Limb (tissue), 2 donors: Measurements from ENCODE around the gene CYP20A1.
"Not testable (repeated sequence)": the region's sequence is repeated elsewhere in the genome, so short reads cannot be mapped to it uniquely, and the experiment has no call there.

Source experiments
- DNase-seq, 2 donors: peaks; one replicate each; pipeline ENCODE4 v3.0.0-alpha.2; 2016; ENCODE audit errors: extremely low spot score in 2 of 2

Gene CYP20A1, protein sequence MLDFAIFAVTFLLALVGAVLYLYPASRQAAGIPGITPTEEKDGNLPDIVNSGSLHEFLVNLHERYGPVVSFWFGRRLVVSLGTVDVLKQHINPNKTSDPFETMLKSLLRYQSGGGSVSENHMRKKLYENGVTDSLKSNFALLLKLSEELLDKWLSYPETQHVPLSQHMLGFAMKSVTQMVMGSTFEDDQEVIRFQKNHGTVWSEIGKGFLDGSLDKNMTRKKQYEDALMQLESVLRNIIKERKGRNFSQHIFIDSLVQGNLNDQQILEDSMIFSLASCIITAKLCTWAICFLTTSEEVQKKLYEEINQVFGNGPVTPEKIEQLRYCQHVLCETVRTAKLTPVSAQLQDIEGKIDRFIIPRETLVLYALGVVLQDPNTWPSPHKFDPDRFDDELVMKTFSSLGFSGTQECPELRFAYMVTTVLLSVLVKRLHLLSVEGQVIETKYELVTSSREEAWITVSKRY

DNA sequence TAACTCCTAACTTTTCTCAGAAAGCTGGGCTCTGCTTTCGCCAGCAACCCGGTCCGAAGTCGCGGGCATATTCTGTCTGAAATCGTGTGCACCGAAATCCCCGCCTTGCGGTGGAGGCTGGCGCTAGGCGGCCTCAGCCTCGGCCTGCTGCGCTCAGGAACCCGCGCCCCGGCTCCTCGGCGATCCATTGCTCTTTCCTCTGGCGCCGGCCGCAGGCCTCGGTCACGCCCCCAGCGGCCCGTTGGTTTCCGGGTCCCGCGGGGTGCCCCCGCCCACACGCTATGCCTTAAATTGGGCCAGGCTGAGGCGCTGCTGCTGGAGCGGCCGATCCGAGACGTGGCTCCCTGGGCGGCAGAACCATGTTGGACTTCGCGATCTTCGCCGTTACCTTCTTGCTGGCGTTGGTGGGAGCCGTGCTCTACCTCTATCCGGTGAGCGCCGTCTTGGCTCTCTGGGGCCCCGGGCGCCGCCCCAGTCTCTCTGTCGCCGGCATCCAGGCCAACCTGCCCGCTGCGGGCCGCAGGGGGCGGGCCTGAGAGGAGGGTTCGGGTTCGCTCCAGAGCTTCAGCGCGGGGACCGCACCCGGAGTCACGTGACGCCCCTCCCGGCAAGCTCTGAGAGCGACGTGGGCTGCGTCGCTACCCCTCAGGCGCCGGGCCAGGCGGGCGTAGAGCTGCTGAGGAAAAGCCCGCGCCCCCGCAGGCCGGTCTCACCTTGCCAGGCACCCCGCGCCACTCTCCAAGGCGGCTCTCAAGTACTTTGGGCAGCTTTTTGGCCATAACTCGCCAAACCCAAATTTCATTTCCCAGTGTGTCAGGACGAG lies at the start of gene CYP20A1:
CYP20A1 (plus strand) TSS at position 315 of the 823 bp plus-strand sequence; CDS start at position 360, 45 bp downstream.
- DNase-seq = peak; percentile 97 to 98

DNA sequence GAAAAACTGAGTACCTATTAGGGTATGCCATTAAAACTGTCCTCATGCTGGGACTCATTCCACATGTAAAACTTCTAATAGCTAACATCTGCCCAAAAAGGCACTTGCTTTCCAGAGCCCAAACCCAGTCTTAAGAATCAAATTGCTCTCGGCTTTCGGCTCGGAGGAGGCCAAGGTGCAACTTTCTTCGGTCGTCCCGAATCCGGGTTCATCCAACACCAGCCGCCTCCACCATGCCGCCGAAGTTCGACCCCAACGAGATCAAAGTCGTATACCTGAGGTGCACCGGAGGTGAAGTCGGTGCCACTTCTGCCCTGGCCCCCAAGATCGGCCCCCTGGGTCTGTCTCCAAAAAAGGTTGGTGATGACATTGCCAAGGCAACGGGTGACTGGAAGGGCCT lies 48.3 kb upstream of the CYP20A1 start:
- DNase-seq = not testable (repeated sequence)

DNA sequence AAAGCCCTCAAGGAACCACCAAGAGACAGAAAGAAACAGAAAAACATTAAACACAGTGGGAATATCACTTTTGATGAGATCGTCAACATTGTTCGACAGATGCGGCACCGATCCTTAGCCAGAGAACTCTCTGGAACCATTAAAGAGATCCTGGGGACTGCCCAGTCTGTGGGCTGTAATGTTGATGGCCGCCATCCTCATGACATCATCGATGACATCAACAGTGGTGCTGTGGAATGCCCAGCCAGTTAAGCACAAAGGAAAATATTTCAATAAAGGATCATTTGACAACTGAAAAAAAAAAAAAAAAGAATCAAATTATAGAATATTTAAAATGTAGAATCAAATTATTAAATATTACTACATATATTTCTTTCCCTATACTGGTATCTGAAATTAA lies 47.8 kb upstream of the CYP20A1 start:
- not testable (repeated sequence) for DNase-seq

DNA sequence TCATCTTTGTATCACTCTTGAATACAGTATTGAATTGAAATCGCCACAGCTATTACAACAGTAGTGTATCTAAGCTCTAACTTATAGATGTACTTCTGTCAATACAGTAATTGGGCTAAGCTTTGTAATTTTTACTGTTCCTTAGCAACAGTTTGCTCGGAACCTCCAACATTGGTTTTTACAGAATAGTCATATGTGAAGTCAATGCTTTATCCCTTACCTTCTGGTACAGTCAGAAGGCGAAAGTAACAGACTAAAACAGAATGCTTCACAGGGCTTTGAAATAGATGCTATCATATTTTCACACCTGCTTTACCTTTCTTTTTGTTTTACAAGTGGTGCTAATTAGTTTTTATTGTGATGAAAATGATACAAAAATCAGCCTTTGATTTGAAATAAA lies 46.9 kb upstream of the CYP20A1 start:
- DNase-seq = no peak

DNA sequence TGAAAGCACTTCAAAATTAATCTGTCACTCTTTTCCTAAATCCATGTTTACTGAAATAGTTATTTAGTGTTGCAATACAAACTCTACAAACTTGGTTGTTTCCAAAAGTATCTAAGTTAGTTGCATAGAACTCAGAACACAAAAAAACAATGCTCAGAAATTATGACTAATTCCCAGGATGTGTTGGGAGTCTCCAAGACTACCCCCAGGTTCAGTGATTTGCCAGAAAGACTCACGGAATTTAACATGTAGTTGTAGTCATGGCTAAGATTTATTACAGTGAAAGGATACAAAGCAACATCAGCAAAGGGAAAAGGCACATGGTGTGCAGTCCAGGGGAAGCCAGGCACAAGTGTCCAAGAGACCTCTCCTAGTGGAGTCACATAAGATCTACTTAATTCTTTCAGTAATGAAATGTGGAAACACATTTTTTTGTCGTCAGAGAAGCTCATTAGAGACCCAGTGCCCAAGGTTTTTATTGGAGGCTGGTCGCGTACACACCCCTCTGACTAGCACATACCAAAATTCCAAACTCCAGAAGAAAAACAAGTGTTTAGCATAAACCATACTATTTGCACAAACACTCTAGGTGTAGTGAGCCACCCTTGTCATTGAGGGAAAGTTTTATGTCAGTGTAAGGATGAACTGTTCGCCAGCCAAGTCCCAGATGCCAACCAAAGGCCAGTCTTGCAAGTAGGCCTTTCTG lies 43.3 kb upstream of the CYP20A1 start:
- DNase-seq = no peak

DNA sequence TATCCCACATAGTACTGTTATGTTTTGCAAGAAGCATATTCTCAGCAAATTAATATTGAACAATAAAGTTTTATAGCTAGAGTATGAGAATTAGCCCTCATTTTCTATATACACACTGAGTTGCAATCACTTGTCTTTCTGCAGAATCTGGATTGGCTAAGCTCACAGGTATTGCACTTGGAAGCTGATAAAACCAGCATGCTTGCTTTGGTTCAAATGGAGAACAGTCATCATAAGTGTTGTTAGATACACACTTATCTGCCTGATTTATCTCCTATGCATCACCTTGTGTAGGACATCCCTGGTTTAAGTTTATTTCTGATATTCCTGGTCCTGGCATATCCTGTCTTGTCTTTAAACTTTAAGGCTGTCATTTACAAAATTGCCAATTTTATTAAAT lies 38.0 kb upstream of the CYP20A1 start:
- DNase-seq = no peak

DNA sequence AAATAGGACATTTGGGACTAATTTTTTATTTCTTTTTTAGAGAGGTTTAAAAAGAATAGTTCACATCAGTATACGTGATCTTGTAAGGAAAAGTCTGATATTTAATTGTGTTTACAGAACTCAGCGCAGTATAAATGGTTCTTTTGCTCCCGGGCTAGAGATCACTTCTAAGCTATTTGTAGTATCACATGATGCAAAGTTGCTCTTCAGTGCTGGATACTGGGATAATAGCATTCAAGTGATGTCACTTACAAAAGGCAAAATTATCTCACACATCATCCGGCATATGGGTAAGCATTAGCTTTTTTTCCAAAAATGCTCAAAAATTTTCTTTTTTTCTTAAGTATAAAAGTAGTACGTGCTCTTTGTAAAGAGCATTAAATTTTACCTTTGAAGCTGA lies 37.4 kb upstream of the CYP20A1 start:
- DNase-seq = no peak

DNA sequence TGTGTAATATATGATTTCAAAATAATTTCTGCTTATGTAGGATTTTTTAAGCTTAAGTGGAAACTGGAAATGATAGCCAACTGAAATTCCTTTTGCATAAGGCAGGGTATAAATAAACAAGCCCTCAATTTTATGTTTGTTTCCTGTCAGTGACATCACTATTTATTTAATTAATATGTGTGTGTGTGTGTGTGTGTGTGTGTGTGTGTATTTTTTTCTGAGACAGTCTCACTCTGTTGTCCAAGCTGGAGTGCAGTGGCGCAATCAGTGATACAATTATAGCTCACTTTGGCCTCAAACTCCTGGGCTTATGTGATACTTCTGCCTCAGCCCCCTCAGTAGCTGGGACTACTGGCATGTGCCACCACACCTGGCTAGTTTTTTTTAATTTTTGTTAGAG lies 29.3 kb upstream of the CYP20A1 start:
- no peak for DNase-seq

DNA sequence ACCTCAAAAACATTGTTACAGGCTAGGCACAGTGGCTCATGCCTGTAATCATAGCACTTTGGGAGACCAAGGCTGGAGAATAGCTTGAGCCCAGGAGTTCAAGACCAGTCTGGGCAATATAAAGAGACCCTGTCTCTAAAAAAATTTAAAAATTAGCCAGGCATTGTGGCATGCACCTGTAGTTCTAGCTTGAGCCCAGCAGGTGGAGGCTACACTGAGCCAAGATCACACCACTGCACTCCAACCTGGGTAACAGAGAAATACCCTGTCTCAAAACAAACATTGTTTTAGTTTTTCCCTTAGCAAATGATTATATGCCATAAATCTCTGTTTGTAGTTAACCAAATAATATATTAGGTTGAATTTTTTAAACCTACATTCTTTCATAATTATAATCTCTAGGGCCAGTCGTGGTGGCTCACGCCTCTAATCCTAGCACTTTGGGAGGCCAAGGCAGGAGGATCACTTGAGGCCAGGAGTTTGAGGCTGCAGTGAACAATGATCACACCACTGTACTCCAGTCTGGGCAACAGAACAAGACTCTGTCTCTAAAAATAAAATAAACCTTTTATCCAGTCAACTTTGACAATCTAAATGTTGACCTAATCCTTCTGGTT lies 13.3 kb upstream of the CYP20A1 start:
- no peak for DNase-seq

DNA sequence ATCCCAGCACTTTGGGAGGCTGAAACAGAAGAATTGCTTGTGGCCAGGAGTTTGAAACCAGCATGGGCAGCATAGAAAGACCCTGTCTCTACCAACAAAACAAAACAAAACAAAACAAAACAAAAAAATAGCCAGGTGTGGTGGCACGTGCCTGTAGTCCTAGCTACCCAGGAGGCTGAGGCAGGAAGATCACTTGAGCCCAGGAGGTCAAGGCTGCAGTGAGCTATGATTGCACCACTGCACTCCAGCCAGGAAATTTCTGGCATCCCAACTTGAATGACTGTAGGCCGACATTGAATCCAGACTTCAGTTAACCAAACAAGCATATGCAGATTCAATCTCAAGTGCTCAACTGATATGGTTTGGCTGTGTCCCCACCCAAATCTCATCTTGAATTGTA lies 9.1 kb upstream of the CYP20A1 start:
- DNase-seq = not testable (repeated sequence)

DNA sequence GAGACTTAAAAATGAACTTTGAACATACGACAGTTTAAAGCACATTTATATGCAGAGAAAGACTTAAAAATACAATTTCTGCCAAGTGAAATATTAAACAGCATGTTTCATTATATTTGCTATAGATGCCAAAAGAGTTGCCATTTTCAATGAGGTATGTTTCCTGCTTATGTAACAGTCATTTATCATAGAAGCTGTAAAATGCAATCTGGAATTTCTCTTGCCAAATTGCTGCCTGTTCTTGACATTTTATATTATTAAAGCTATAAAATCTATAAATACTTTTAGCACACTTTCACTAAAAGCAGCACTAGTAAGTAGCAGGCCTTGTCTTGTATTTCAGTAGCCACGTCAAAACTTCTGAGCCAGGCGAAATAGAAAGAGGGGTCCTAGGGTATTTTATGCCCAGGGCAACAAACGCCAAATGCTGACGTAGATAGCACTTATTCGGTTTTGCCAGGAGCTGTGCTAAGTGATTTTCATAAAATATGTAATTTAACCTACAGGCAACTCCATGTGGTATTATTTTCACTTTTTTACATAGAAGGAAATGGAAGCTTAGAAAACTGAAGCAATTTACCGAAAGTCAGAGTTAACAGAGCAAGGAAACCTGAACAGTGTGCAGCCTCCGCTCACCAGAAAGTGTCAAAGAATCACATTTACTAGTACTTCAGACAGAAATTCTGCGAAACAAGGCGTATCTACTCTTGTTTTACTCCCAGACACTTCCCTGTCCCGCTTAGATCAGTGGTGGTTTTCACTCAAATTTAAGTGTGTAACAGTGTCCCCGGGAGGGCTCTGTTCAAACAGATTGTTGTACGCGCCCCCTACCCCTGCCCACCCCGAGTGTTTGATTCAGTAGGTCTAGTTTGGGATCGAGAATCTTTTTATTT lies 1.2 kb upstream of the CYP20A1 start:
- no peak for DNase-seq

DNA sequence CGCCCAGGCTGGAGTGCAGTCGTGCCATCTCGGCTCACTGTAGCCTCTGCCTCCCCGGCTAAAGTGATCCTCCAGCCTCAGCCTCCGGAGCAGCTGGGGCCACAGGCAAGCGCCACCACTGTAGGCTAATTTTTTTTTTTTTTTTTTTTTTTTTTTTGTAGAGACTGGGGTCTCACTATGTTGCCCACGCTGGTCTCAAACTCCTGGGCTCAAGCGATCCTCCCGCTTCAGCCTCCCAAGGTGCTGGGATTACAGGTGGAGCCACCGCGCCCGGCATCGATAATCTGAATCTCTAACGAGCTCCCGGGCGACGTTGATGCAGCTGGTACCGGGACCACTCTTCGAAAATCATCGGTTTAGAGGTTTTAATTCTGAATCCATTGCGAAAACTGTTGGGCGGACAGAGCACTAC lies 520 bp upstream of the CYP20A1 start:
- DNase-seq = no peak

DNA sequence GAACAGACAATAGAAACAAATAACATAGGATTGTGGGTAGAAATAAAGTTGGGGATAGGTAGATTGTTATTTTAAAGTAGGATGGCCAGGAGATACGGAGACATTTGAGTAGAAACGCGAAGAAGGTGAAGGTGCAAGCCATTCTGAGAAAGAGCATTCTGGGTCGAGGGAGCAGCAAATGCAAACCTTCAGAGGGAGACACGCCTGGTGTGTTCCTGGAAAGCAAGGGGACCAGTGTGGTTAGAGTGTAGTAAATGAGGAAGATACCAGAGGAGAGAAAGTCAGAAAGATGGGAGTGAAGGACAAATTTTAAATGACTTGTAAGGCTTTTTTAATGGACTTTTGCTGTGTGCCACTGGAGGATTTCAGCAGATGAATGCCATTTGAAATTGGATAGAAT lies 1.7 kb downstream of the CYP20A1 start:
- no peak for DNase-seq

DNA sequence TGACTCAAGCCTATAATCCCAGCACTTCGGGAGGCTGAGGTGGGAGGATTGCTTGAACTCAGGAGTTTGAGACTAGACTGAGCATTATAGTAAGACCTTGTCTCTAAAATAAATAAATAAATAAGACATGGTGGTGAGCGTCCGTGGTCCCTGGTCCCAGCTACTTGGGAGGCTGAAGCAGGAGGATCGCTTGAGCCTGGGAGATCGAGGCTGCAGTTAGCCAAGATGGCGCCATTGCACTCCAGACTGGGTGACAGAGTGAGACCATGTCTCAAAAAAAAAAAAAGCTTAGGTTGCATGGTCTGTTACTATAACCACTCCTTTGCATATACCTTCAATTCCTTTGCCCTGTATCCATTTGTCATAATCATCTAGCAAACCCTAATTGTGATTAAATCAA lies 3.7 kb downstream of the CYP20A1 start:
- DNase-seq = no peak

DNA sequence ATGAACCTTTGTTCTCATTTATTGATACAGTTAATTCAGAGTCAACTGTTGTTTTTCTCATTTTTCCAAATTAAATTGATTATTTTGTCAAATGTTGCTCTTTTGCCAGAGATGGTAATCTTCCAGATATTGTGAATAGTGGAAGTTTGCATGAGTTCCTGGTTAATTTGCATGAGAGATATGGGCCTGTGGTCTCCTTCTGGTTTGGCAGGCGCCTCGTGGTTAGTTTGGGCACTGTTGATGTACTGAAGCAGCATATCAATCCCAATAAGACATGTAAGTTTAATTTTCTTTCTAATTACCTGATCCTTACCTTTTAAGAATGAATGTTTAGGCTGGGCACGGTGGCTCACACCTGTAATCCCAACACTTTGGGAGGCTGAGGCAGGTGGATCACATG lies 7.8 kb downstream of the CYP20A1 start:
- DNase-seq = no peak

DNA sequence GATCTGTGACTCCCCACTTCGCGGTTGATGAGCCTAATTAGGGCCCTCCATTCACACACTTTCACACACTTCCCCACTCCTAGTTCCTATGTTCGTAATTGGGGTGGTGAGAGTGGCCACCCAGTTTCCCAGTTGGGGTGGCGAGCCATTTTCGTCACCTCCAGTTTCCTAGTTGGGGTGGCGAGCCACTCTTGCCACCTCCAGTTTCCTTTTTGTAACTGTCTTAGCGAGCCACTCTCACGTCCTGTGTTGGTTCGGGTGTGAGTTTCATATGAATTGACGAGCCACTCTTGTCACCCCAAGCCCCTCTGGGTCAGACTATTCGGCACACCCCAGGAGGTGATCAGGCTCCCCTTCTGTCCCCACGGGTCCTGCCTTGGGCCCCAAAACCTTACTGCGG lies 14.0 kb downstream of the CYP20A1 start:
- DNase-seq = no peak

DNA sequence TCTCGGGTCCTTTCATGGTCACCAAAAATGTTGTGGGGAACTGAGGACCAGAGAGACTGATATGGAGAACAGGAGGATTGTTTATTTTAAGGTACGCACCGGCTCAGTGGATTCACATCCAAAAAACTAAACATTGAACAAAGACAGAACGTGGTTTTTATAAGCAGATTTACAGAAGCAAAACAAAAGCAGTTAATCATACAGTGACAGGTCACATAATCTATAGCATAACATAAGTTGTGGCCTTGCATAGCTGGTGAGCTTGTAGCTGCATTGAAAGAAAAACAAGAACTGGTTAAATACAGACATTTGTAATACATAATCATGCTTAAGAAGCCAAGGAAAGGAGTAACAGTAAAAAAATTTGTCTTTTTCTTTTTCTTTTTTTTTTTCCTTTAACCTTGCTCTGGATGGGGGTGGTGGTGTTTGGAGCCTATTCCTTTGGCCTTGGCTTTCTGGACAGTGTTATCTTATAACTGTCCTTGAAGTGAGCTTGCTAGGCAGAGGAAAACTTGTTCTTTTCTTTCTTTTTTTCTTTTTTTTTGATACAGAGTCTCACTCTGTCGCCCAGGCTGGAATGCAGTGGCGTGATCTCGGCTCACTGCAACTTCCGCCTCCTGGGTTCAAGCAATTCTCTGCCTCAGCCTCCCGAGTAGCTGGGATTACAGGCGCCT lies 14.7 kb downstream of the CYP20A1 start:
- DNase-seq = not testable (repeated sequence)

DNA sequence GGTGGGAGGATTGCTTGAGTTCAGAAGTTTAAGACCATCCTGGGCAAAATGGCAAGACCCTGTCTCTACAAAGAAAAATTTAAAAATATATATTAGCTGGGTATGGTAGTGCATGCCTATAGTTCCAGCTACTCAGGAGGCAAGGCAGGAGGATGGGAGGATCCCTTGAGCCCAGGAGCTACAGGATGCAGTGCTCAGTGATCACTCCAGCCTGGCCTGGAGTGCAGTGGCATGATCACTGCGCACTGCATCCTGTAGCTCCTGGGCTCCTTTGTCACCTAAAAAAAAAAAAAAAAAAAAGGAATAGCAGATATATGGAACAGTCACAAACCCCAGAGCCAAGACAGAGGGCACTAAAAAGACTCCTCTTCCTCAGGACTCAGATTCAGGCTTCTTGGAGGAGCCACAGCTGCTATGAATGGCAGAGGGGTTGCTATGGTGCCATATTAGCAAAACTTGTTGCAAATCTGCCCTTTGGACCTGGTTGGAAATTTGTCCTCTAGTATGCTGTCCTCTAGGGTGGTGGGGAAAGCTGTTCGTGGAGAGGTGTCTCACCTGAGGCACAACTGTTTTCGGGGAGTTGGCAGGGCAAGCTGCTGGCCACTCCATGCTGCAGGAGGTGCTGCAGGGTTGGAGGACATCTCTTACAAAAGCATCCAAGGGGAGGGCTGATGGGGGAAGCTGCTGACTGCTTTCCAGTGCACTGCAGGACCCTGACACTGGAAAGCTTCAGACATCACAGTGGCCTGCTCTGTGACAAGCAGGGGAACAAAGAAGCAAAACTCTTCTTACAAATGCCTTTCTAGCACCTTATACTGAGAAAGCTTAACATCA lies 22.7 kb downstream of the CYP20A1 start:
- DNase-seq = no peak

DNA sequence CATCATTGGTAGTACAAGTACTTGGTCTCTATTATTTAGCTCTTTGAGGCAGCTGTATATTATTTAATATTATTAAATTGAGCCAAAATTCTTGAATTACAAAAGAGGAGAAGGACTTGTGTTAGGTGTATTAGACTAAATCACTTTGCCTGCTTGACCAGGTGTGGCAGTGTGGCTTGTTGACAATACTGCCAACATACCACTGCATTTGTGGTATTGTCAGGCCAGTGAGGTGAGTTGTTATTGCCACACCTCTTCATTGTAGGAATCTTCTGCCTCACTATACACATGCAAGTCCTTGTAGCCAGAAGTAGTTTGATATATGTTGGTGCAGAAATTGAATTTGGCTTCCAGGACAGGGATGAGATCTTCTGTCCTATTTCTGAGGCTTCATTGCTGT lies 40.5 kb downstream of the CYP20A1 start:
- no peak for DNase-seq
